HG02588 (cell line): ENCODE measurements around the gene DEFB124.
"Not testable (repeated sequence)": the region's sequence is repeated elsewhere in the genome, so short reads cannot be mapped to it uniquely, and the experiment has no call there.

Experiments
- ATAC-seq: cut with Tn5 transposase; IDR thresholded peaks from one replicate; pipeline ENCODE4 v1.9.1; 2021; ENCODE audit warnings: mild to moderate bottlenecking, moderate library complexity; ENCODE audit not compliant: unreplicated experiment

The DEFB124 gene

GRCh38 chr20:31489152-31489551, 14.2 kb upstream of the DEFB124 start:
- no peak for ATAC-seq

DNA sequence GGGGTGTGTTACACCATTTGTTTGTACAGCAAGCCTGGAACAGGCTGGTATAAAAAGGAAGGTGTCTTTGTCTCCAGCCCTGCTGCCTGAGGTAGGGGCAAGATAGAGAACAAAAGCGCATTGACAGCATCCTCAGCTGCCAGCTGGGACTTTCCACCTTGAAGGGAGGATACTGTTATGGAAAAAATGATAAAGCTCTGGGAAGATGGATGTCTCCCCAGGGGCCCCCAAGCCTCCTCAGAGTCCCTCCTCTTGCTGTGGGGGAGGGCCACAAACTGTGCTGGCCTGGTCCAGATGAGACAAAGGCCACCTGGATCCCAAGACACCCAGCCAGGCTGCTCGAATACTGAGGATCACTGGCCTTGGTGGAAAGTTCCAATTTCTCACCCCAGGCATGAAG, 13.2 kb upstream of the DEFB124 start:
- no peak for ATAC-seq

GRCh38 chr20:31485450-31486339, 10.8 kb upstream of the DEFB124 start:
- ATAC-seq, result no peak

DNA sequence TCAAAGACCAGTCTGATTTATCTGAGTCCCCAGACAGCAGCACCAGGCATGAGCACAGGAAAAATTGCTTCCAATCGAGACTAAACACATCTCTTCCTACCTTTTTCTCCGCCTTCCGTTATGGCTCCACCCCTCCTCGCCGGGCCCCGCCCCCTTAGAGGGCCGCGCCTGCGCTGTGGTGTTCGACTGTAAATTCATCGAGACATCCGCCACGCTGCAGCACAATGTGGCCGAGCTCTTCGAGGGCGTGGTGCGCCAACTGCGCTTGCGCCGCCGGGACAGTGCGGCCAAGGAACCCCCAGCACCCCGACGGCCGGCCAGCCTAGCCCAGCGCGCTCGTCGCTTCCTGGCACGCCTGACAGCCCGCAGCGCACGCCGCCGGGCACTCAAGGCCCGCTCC, 9.1 kb upstream of the DEFB124 start:
- ATAC-seq, result no peak

GRCh38 chr20:31476643-31477215, 1.8 kb upstream of the DEFB124 start:
- no peak for ATAC-seq

DNA sequence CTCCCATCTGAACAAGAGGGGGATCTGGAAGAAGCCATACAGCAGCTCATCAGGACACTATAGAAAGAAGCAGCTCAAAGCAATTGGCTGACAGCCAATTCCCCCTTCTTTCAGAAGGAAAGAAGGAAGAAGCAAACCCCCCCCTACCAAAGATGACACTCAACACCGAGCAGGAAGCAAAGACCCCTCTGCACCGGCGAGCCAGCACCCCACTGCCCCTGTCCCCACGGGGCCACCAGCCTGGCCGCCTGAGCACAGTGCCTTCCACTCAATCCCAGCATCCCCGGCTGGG, 1.3 kb upstream of the DEFB124 start:
- ATAC-seq, result no peak

- ATAC-seq, result no peak
Observed at GRCh38 chr20:31475472-31476293, 756 bp upstream of the DEFB124 start.

- no peak for ATAC-seq
Observed at GRCh38 chr20:31474097-31474436, 860 bp downstream of the DEFB124 start.

GRCh38 chr20:31473331-31474096, 1.4 kb downstream of the DEFB124 start:
- ATAC-seq, result no peak

GRCh38 chr20:31472395-31473330, 2.3 kb downstream of the DEFB124 start:
- no peak for ATAC-seq

GRCh38 chr20:31470946-31471345, 4.0 kb downstream of the DEFB124 start:
- ATAC-seq, result not testable (repeated sequence)

- ATAC-seq, result no peak
Observed at GRCh38 chr20:31454361-31454760, 20.6 kb downstream of the DEFB124 start.

DNA sequence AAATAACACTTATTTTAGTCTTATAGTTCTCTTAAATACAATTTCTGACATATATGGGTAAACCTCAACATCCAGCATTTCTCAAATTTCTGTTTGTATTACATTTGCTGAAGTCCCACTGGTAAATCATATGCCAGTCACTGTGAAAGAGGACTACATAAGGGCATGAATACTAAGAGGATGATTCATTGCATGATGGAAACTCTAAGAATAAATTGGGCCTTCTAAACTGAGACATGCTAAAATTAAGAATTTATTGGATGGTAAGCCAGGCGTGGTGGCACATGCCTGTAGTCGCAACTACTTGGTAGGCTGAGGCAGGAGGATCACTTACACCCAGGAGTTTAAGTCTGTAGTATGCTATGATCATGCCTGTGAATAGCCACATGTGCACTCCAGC, 22.4 kb downstream of the DEFB124 start:
- ATAC-seq, result no peak

GRCh38 chr20:31449511-31450414, 25.2 kb downstream of the DEFB124 start:
- no peak for ATAC-seq

DNA sequence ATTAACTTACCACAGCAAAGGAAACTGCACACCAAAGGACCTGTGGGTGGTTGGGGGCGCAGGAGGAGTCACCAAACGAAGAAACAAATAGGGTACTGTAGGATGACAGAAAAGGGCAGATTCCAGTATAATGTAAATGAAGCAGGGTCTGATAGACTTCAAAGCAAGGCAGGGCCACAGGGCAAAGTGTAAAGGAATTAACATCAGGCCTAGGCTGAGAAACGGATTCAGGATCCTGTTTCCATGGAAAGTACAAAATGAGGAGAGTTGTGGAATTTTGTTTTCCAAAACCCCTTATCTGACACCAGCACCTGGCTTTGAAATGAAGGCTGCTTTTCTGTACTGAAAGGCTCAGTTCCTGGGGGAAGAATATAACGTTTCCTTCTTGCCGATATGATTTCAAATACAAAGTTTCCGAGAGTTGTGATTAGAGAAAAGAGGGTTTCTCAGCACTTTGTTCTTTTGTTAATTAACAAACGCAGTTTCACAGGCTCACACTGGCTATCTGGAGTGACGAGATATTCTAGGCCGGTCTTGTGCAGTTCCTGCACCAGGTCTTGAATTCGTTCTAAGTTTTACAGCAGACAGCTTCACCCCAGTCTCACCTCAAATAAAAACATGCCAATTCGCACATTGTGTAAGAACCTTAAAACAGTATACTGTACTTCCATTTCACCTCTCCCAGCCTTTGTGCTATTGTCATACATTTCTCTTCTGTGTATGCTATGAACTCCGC, 28.7 kb downstream of the DEFB124 start:
- no peak for ATAC-seq

- ATAC-seq, result no peak
Observed at GRCh38 chr20:31440012-31440659, 34.8 kb downstream of the DEFB124 start, which contains the start of gene DEFB123. Gene DEFB123 (plus strand): TSS chr20:31440632. CDS start chr20:31440699, 67 bp downstream.

DNA sequence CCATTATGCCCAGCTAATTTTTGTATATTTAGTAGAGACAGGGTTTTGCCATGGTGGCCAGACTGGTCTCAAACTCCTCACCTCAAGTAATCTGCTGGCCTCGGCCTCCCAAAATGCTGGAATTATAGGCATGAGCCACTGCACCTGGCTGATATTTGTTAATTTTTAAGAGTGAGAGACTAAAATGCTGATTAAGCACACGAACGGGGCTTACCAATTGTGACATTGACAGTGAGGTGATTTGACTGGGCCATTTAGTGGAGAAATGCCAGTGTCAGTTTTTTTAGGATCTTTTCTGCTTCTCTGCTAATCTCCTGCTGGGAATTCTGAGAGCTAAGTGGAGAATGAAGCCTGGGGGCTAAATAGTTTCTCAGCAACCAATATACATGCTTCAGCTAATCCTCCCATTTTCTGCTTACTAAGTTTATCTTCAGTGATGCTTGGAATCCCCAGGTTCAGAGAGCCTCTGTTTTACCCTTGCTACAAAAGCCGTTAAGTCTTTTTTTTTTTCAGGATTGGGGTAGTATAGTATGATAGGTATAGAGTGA, 44.3 kb downstream of the DEFB124 start:
- no peak for ATAC-seq
